Stimulated activated naive CD4-positive, alpha-beta T cell treated with Interleukin-2 at 50 U/mL for 16 hours (primary cell): ENCODE measurements around the gene FKBP10.
"Not testable (repeated sequence)": the region's sequence is repeated elsewhere in the genome, so short reads cannot be mapped to it uniquely, and the experiment has no call there.

Experiments
- DNase-seq: peaks from one replicate; lab custom pipeline; 2025; lab: John Stamatoyannopoulos, UW

FKBP10 gene

GRCh38 chr17:41812381-41813151 is at the start of gene FKBP10:
FKBP10 (plus strand) TSS chr17:41813004; CDS start chr17:41813035, 31 bp downstream.
- DNase-seq: peak; percentile 20

- no peak for DNase-seq
Measured at GRCh38 chr17:41763327-41763726, 49.5 kb upstream of the FKBP10 start.

GRCh38 chr17:41766135-41766534 is 46.7 kb upstream of the FKBP10 start:
- DNase-seq: no peak

GRCh38 chr17:41767324-41768042 is 45.3 kb upstream of the FKBP10 start:
- no peak for DNase-seq

- DNase-seq: no peak
Measured at GRCh38 chr17:41768682-41769288, 44.0 kb upstream of the FKBP10 start.

- no peak for DNase-seq
Measured at GRCh38 chr17:41769346-41769862, 43.4 kb upstream of the FKBP10 start.

GRCh38 chr17:41769985-41770384 is 42.8 kb upstream of the FKBP10 start:
- DNase-seq: no peak

- DNase-seq: no peak
Measured at GRCh38 chr17:41771389-41772206, 41.2 kb upstream of the FKBP10 start.

- no peak for DNase-seq
Measured at GRCh38 chr17:41772218-41772585, 40.6 kb upstream of the FKBP10 start.

GRCh38 chr17:41772586-41773189 is 40.1 kb upstream of the FKBP10 start:
- no peak for DNase-seq

- DNase-seq: no peak
Measured at GRCh38 chr17:41773190-41773588, 39.6 kb upstream of the FKBP10 start.

- DNase-seq: no peak
Measured at GRCh38 chr17:41773731-41774193, 39.0 kb upstream of the FKBP10 start.

GRCh38 chr17:41775394-41776226 is 37.2 kb upstream of the FKBP10 start:
- no peak for DNase-seq

GRCh38 chr17:41776262-41776900 is 36.4 kb upstream of the FKBP10 start:
- not testable (repeated sequence) for DNase-seq

GRCh38 chr17:41777157-41777573 is 35.6 kb upstream of the FKBP10 start:
- no peak for DNase-seq

- no peak for DNase-seq
Measured at GRCh38 chr17:41777574-41778188, 35.1 kb upstream of the FKBP10 start.

- DNase-seq: no peak
Measured at GRCh38 chr17:41779954-41780353, 32.9 kb upstream of the FKBP10 start.

- no peak for DNase-seq
Measured at GRCh38 chr17:41781404-41782110, 31.2 kb upstream of the FKBP10 start.

GRCh38 chr17:41782142-41782541 is 30.7 kb upstream of the FKBP10 start:
- DNase-seq: no peak
